ENCODE measurements around the gene EEF1AKMT3. TPM values are rescaled to one million over a fixed set of nuclear protein-coding genes. Genes with fewer than 3 reads are reported as not detected.

EEF1AKMT3 gene
- polyA plus RNA-seq, 1 donor (not counting 4 experiments of a cell fraction or from before 2014, with no cell fraction given): 7.7 TPM

GRCh38 chr12:57808351-57808750, 35.9 kb downstream of the EEF1AKMT3 start:
- H3K4me2 ChIP-seq (ENCODE audit: control insufficient read depth, extremely low read depth, insufficient read depth, low read depth, low read length): no peak overlapping the region
- H3K4me1 ChIP-seq (ENCODE audit: control insufficient read depth, extremely low read depth, insufficient read depth, low read length): peaks cover 9% of the 10 kb centered on the region
- no peak overlapping the region for H3K4me3 ChIP-seq (ENCODE audit: control insufficient read depth in 2 of 3, extremely low read depth in 1 of 3, insufficient read depth in 2 of 3, low read depth in 1 of 3, low read length in 3 of 3)
- H3K27ac ChIP-seq (ENCODE audit: control insufficient read depth, insufficient read depth, low read length): no peak overlapping the region
- peaks cover 0 to 24% of the 10 kb centered on the region in 2 experiments for H3K36me3 ChIP-seq (ENCODE audit: control insufficient read depth in 2 of 2, extremely low read depth in 1 of 2, insufficient read depth in 2 of 2, low read length in 2 of 2)
- H4K20me1 ChIP-seq (ENCODE audit: control insufficient read depth, extremely low read depth, insufficient read depth, low read length): no peaks in the 10 kb centered on the region
- TF ChIP-seq EZH2 (IDR thresholded peaks at IDR 0.05; ENCODE audit: low read length): no peak
- TF ChIP-seq CTCF (optimal IDR thresholded peaks at IDR 0.05 in 1 of 3, IDR thresholded peaks at IDR 0.05 in 1 of 3, conservative IDR thresholded peaks at IDR 0.05 in 1 of 3; ENCODE audit: extremely low read depth in 1 of 3, insufficient read depth in 2 of 3, low read length in 3 of 3): no peak
- no peak overlapping the region for H2AFZ ChIP-seq (ENCODE audit: control insufficient read depth, low read length)
- no peak overlapping the region for H3K9ac ChIP-seq (ENCODE audit: control insufficient read depth, extremely low read depth, insufficient read depth, low read length)
- DNase-seq (ENCODE audit: low read depth, low spot score) (no peak), FAIRE-seq (no peak)
- no peaks in the 10 kb centered on the region for H3K79me2 ChIP-seq (ENCODE audit: control insufficient read depth, insufficient read depth, low read length)
- H3K9me3 ChIP-seq (ENCODE audit: control insufficient read depth, low read depth, low read length): no peaks in the 10 kb centered on the region
- H3K27me3 ChIP-seq (ENCODE audit: control insufficient read depth, extremely low read depth, insufficient read depth, low read length): no peaks in the 10 kb centered on the region
- dilution Hi-C loops (cut with MboI; ENCODE audit: extremely low pct_ligation_motif_present, low sequenced_read_pairs): no loop called here
- H3K9me1 ChIP-seq (ENCODE audit: control insufficient read depth, extremely low read depth, insufficient read depth, low read length): no peaks in the 10 kb centered on the region

- Histone ChIP-seq H3K9me3 (ENCODE audit: control insufficient read depth, low read depth, low read length) (no peaks in the 10 kb centered on the region), H3K4me3 (ENCODE audit: control insufficient read depth in 2 of 3, extremely low read depth in 1 of 3, insufficient read depth in 2 of 3, low read depth in 1 of 3, low read length in 3 of 3) (no peak overlapping the region), H4K20me1 (ENCODE audit: control insufficient read depth, extremely low read depth, insufficient read depth, low read length) (no peaks in the 10 kb centered on the region), H3K9ac (ENCODE audit: control insufficient read depth, extremely low read depth, insufficient read depth, low read length) (no peak overlapping the region), H3K27ac (ENCODE audit: control insufficient read depth, insufficient read depth, low read length) (no peak overlapping the region), H3K79me2 (ENCODE audit: control insufficient read depth, insufficient read depth, low read length) (no peaks in the 10 kb centered on the region), H3K4me2 (ENCODE audit: control insufficient read depth, extremely low read depth, insufficient read depth, low read depth, low read length) (no peak overlapping the region), H3K36me3 (ENCODE audit: control insufficient read depth in 2 of 2, extremely low read depth in 1 of 2, insufficient read depth in 2 of 2, low read length in 2 of 2) (peaks cover 0 to 24% of the 10 kb centered on the region in 2 experiments), H3K27me3 (ENCODE audit: control insufficient read depth, extremely low read depth, insufficient read depth, low read length) (no peaks in the 10 kb centered on the region), H3K4me1 (ENCODE audit: control insufficient read depth, extremely low read depth, insufficient read depth, low read length) (peaks cover 9% of the 10 kb centered on the region), H3K9me1 (ENCODE audit: control insufficient read depth, extremely low read depth, insufficient read depth, low read length) (no peaks in the 10 kb centered on the region), H2AFZ (ENCODE audit: control insufficient read depth, low read length) (no peak overlapping the region)
- TF ChIP-seq CTCF (optimal IDR thresholded peaks at IDR 0.05 in 1 of 3, IDR thresholded peaks at IDR 0.05 in 1 of 3, conservative IDR thresholded peaks at IDR 0.05 in 1 of 3; ENCODE audit: extremely low read depth in 1 of 3, insufficient read depth in 2 of 3, low read length in 3 of 3) (no peak), EZH2 (IDR thresholded peaks at IDR 0.05; ENCODE audit: low read length) (no peak)
- dilution Hi-C loops (cut with MboI; ENCODE audit: extremely low pct_ligation_motif_present, low sequenced_read_pairs): no loop called here
- FAIRE-seq (no peak), DNase-seq (ENCODE audit: low read depth, low spot score) (no peak)
Measured at GRCh38 chr12:57809425-57809824, 37.0 kb downstream of the EEF1AKMT3 start.
